OCI-LY1 (cell line): ENCODE results near the gene NRCAM.

Experiments
- CTCF ChIP-seq: fragments of 200-600 bp; sonication (generic), shearing (Covaris generic); IDR thresholded peaks from 2 replicates; pipeline ENCODE4 v1.5.1; 2017; ENCODE audit warnings: mild to moderate bottlenecking, antibody characterized with exemption, low read length, moderate library complexity, mixed read lengths
- EZH2 ChIP-seq: fragments of 200-600 bp; sonication (generic), shearing (Covaris generic); IDR thresholded peaks from 2 replicates; pipeline ENCODE4 v1.8.0; 2017; ENCODE audit warnings: borderline replicate concordance, mixed run types, mild to moderate bottlenecking, antibody characterized with exemption, low read length, moderate library complexity, mixed read lengths

- TF ChIP-seq CTCF (no peak), EZH2 (no peak)
Observed at GRCh38 chr7:108246227-108246837, 209.9 kb downstream of the NRCAM start.
